ENCODE data around the gene GLMP.
"Not testable (repeated sequence)": the region's sequence is repeated elsewhere in the genome, so short reads cannot be mapped to it uniquely, and the experiment has no call there.

GLMP gene, protein sequence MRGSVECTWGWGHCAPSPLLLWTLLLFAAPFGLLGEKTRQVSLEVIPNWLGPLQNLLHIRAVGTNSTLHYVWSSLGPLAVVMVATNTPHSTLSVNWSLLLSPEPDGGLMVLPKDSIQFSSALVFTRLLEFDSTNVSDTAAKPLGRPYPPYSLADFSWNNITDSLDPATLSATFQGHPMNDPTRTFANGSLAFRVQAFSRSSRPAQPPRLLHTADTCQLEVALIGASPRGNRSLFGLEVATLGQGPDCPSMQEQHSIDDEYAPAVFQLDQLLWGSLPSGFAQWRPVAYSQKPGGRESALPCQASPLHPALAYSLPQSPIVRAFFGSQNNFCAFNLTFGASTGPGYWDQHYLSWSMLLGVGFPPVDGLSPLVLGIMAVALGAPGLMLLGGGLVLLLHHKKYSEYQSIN

DNA sequence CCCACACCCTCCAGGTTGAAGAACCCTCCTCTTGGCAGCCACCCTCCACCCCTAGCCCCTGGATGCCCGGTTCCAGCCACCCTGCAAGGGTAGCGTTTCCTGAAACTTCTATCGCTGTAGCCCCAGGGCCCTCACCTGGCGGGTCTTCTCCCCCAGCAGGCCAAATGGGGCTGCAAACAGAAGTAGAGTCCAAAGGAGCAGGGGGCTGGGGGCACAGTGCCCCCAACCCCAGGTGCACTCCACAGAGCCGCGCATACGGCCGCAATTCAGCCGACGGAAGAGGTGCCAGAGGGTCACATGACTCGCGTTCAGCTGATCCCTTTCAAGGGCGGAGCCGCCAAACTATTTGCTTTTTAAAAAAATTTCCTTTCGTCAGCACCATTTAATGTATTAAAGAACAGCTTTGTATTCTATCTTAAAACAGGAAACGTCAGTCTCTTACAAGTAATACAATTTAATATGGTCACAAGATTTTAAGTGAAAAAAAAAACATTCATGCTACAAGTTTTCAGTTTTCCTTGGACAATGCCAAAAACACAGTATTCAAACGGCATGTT lies at the start of gene GLMP:
TSS of gene GLMP (minus strand) at position 289 of the 557 bp plus-strand sequence. CDS start at position 255, 34 bp downstream.
- peak; percentile 67 for DNase-seq

DNA sequence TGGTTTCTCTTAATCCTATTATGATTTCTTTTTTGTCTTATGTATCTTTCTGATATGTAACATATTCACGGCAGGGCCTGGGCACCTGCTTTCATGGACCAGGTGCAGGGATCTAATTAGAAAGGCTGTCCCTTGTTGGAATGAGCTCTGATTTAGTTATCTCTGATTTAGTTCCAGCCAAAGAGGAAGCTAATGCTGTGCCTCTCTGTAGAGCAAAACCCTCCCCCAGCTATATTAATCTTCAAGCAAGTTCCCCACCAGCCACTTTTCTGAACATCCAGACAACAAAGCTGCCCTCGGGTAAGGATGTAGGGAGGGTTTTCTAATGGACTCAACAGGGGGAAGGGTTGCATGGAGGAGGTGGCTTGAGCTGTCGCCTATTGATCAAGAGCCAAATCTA lies 48.9 kb upstream of the GLMP start:
- no peak for DNase-seq

DNA sequence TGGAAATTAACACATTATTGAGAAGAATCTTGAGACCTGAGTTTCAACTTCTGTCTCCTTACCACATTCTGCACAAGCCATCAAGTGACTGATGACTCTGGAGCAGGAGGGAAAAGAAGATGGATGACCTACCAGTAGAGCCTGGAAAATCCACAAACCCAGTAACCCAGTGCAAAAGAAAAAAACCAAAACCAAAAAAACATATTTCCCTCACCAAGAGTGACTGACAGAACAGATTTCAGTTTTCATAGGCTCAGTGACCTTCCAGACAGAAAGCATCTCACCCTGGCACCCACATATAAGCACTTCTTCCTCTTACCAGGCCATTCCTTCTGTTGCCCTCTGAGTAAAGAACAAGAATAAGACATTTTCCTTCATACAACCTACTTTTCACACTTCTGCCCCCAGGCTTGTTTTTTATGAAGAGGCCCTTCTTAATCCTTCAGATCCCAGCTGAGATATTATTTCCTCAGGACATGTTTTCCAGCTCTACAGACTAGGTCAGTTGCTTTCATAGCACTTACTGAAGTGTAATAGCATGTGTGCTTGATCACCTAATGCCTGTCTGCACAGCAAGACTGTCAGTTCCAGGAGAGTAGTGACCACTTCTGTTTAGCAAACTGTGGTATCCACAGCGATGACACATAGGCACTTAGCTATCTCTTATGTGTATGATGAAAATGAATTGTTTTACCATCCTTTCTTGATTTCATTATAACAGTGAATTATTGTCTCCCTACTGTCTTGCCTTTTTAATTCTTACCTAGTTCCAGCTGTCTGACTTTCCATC lies 46.9 kb upstream of the GLMP start:
- DNase-seq, result no peak

DNA sequence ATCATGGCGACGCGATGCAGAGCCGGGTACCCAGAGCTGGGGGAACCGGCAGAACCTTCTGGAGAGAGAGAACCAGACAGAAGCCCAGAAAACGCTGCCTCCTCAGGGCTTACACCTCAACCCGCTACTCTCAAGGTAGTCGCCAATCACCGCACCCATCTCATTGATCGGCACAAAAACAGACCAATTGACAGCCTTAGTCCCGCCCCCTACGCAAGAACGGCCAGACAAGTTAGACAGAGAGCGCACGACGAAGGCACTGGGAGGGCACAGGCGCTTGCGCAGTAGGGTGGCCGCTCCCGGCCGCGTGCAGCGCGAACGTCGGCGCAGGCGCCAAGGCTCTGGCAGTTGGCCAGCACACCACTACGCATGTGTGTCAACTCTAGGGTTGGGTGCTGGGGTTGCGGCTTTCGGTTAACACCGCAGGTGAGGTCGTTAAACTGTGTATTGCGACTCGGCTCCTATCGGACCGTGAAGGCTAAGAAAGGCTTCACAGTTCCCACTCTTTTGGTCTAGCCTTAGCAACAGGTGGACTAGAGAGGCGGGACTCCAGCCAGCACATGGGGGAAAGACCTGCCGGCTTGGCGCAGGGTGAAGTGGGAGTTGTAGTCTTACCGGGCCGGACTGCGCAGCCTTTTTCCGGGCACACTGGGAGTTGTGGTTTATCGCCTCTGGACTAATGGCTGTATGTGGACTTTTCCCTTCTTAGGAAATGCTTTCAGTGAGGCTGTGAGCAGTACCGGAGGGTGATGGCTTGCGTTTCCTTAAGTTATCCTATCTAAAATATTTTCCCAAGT lies 42.9 kb upstream of the GLMP start, which contains the start of the genes CCT3 and TSACC:
TSS of gene CCT3 (minus strand) at position 113 of the 797 bp plus-strand sequence. CDS start at position 5, 108 bp downstream.
TSS of gene TSACC (plus strand) at position 347 of the 797 bp plus-strand sequence. CDS start 1,232 bp downstream, outside the sequence.
- peak; percentile 99 for DNase-seq

DNA sequence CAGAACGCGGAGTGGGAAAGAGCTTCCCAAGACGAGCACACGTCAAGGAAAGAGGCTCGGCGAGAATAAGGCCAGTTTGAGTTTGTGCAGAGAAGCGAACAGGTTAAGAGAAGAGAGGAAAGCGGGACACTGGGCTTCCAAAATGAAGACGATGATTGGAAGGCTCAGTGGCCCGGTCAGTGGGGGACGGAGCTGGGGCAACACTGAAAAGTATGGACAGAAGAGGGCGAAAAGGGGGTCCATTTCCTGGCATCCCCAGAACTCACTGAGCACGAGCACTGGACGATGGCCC lies 42.4 kb upstream of the GLMP start:
- DNase-seq, result peak; percentile 37

DNA sequence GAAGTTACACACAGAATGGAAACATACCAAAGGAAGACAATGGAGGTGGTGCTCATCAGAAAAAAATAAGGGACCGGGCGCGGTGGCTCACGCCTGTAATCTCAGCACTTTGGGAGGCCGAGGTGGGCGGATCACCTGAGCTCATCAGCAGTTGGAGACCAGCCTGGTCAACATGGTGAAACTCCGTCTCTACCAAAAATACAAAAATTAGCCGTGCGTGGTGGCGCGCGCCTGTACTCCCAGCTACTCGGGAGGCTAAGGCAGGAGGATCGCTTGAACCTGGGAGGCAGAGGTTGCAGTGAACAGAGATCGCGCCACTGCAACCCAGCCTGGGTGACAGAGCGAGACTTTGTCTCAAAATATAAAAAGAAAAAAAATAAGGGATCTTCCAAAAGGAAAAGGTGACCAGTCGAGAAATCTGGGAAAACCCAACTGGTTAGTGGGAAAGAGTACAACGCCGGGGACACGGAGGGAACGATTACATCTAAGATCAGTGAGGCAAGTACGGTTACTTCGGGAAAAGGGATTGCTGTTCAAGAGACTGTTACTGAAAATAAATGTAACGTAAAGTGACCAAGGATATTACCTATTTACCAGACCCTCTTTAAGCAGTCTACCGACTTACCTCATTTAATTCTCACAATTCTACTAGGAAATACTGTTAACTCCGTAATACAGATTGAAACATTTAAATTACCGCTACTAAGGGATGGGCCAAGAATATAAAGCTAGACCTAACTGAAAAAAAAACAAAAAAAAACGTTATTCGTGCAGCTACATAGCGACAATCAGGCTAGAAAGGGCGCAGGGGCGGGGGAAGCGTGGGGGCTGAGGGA lies 41.8 kb upstream of the GLMP start:
- peak; percentile 24 for DNase-seq

DNA sequence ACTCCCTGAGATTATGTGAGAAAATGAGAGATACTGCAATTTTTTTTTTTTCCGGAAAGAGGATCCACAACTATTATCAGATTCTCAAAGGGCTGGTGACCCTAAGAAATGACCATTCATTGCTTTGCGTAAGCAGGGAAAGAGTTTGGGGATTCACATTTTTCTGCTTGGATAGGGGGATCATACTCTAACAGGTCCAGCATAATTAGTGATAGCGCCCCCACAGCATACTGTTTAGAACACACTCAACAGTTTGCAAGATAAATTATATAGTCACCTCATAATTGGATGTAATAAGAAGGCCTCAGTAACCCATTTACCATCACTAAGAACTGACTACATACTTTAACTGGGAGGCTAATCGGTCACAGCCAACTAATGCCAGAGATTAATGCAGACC lies 40.8 kb upstream of the GLMP start:
- DNase-seq, result peak; percentile 22

DNA sequence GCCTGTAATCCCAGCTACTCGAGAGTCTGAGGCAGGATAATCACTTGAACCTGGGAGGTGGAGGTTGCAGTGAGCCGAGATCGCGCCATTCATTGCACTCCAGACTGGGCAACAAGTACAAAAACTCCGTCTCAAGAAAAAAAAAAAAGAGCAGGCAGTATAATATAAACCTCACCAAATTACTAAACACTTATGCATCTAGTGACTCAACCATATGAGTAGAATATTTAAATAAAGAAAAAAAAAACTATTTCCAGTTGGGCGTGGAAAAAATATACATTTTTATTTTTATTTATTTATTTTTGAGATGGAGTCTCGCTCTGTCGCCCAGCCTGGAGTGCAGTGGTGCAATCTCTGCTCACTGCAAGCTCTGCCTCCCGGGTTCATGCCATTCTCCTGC lies 27.7 kb upstream of the GLMP start:
- not testable (repeated sequence) for DNase-seq

DNA sequence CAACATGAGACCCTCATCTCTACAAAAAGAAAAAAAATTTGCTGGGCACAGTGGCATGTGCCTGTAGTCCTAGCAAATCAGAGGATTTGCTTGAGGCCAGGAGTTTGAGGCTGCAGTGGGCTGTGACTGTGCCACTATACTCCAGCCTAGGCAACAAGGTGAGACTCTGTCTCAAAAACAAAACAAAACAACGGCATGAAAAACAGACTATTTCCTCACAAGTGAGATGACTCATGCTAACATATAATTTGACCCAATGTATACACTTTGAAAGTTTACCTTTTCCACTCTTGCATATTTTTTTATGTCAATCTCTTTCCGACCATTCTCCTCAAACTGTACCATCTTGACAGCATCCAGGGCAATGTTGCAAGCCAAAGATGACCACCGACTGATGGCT lies 25.1 kb upstream of the GLMP start:
- no peak for DNase-seq

DNA sequence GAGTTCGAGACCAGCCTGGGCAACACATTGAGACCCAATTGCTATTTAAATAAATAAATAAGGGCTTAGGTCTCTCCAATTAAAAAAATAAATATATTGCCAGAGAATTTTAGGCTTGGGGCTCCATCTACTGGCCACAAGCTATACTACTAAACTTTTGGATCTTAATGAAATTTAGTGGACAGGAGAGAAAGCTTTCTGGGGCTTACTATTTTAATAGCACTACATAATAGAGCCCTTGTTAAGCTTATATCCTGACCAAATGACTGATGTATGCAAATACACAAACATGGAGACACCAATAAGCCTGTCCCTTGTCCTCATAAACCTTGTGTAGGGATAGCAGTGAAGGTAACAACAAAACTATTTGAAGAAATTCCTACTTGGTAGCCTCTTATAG lies 24.2 kb upstream of the GLMP start:
- DNase-seq, result peak; percentile 9

DNA sequence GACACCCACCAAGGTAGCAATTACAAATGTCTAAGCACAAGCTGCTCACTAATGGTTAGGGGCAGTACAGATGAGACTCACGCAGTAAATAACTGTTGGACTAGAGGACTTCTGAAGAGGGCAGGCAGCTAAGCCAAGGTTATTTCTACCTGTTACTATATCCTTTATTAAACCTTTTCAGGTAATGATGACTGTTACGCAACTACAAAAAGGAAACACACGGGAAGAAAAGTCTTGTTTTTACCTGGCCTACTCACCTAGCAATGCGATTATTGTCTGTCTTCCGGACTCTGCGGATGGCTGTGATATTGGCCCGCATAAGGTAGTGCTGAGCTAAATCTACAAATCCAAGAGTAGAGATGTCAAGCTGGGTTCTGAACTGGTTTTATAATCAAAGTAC lies 21.4 kb upstream of the GLMP start:
- no peak for DNase-seq

DNA sequence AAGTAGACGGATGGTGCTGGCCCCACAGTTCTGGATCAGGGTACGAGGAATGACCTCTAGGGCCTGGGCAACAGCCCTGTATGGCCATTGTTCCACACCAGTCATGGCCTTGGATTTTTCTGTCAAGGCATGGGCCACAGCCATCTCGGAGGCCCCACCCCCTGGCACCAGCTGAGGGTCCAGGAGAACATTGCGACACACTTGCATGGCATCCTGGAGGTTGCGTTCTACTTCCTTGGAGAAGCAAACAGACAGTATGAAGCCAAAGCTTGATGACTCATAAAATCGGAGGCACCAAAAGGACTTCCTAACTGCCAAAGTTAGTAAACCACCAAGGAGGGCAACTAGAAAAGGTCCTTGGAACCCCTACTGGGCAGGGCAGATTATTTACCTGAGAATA lies 15.5 kb upstream of the GLMP start:
- no peak for DNase-seq

DNA sequence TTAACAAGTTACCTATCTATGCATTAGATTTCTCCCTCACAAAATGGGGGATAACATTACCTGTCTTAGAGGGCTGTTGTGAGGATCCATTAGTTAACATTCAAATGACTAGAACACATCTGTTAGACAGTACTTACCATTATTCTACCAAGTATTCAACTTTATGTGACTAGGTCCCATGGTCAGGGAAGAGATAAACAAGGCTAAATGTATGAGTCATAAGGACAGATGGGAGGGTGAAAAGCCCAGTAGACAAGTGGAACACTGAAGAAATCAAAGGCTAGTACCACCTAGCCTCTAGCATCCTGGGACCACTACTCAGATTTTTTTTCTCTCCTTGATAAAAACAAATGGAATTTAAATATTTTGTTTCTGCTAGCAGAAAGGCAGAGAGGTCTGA lies 12.6 kb upstream of the GLMP start:
- DNase-seq, result no peak

DNA sequence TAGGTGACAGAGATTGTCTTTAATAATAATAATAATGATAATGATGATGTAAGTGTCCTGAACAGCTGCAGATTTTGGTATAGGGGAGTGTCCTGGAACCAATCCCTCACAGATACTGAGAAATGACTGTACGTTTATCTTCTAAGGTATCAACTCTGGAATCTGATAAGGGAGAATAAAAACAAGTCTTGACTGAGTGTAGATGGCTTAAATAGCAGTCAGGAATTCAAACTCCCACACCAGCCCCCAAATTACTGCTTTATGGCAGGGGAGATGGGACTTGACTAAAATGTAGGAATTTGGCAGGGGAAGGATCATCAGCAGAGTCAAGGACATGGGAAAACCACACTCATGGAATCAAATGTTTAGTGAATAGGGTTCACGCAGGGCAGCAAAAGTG lies 9.7 kb upstream of the GLMP start:
- DNase-seq, result no peak

DNA sequence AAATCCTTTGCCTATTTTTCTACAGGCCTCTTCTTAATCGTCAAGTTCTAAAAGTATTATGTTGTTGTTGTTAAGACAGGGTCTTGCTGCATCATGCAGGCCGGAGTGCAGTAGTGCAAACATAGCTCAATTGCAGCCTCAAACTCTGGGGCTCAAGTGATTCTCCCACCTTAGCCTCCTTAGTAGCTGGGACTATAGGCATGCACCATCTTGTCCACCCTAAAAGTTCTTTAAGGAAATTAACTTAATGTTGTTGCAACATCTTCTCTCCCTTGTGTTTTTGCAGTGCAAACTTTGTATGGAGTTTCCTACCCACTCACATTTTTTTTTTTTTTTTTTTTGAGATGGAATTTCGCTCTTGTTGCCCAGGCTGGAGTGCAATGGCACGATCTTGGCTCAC lies 7.8 kb upstream of the GLMP start:
- DNase-seq, result no peak

DNA sequence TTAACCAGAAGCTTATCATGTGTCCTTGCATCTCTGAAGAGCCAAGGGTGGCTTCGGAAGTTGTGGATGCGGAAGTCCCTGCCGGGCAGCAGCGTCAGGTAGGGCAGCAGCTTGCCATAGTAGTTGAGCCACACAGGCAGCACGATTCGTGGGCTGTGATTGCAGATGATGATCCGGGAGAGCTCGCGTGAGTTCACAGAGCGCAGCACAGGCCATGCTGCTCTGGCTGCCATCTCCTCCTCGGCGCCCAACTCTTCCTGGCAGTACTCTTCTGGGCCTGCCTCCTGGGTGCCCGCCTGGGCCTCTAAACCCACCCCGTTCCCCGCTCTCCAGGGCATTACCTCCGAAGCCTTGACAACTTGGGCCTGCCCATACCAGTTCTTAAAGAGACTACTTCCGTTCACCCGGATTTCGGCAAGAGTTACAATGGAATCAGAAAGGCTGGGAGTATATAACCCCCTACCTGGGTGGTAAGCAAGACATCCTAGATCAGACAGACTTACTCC lies 3.4 kb upstream of the GLMP start, which contains the start of gene VHLL:
TSS of gene VHLL (minus strand) at position 456 of the 506 bp plus-strand sequence. CDS start at position 338, 118 bp downstream.
- no peak for DNase-seq

DNA sequence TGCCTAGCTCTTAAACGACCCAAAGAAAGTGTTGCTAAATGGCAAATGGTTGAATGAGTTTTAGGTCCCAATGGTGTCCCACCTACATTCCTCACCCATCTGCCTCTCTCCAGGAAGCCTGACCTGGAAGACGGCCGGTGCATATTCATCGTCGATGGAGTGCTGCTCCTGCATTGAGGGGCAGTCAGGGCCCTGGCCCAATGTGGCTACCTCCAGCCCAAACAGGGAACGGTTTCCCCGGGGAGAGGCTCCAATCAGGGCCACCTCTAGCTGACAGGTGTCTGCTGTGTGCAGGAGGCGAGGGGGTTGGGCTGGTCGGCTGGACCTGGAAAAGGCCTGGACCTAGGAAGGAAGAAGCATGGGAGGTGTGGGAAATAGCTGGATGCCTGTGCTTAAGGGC lies 1.6 kb downstream of the GLMP start:
- DNase-seq, result no peak

DNA sequence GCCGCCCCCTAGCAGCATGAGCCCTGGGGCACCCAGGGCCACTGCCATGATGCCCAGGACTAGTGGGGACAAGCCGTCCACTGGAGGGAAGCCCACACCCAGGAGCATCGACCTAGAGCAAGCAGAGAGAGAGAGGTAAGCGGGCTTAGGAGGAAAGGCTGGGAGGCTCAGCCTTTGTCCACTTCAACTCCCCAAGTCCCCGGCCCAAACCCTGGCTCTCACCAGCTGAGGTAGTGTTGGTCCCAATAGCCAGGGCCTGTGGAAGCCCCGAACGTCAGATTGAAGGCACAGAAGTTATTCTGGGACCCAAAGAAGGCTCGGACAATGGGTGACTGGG lies 2.4 kb downstream of the GLMP start:
- DNase-seq, result no peak

DNA sequence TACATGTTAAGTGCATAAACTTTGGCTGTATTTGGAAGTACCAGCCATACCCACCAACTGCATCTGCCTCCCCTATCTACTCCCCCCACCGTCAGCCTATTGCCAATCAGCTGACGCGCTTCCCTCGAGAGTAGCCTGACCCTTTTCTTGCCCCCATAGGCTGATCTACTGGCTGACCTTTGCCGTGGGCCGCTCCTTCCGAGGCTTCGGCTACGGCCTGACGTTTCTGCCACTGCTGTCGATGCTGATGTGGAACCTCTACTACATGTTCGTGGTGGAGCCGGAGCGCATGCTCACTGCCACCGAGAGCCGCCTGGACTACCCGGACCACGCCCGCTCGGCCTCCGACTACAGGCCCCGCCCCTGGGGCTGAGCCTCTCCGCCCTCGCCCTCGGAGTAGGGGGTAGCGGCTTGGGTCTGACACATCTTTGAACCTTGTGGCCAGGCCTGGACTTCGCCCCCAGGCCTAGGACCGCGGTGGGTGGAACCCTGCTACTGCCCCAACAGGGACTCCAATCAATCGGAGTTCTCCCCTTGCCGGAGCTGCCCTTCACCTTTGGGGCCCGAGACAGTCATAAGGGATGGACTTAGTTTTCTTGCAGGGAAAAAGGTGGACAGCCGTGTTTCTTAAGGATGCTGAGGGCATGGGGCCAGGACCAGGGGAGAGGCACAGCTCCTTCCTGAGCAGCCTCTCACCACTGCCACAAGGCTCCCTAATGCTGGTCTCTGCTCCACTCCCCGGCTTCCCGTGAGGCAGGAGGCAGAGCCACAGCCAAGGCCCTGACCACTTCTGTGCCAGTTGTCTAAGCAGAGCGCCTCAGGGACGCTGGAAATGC lies 4.0 kb downstream of the GLMP start:
- DNase-seq, result peak; percentile 34

DNA sequence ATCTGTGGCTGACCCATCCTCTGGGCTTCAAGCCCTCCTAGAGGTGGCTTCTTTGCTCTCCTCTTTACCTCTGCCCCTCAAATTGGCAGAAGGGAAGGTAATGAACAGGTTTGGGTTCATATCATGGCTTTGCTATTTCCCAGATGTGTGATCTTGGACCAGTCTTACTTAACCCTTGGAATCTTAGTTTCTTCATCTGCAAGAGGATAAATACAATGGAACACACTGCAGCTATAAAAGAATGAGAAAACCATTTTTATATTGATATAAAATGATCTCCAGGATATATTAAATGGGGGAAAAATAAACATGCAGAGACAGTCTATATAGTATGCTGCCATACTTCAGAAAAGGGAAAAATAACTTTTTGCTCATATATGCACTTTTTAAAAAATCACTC lies 5.6 kb downstream of the GLMP start:
- DNase-seq, result no peak

DNA sequence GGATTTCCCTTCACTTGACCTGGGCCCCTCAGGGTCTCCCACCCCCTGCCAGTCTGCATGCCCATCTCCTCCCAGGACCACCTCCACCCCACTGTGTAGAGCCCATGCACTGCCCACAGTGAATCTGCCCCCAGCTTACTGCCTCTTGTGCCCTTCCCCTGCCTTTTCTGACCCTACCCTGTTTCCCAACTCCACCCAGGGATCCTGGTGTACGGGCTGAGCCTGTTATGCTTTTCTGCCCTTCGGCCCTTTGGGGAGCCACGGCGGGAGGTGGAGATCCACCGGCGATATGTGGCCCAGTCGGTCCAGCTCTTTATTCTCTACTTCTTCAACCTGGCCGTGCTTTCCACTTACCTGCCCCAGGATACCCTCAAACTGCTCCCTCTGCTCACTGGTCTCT lies 9.4 kb downstream of the GLMP start:
- DNase-seq, result no peak
